Smooth muscle cell (in vitro differentiated cells): ENCODE data around the gene ITPR1. TPM values are rescaled to one million over a fixed set of nuclear protein-coding genes. Genes with fewer than 3 reads are reported as not detected.

ENCODE experiments used
- DNase-seq: peaks from one replicate; lab custom pipeline; 2025; ENCODE audit not compliant: unreplicated experiment; lab: John Stamatoyannopoulos, UW
- H2AFZ ChIP-seq: fragments of 200-600 bp; sonication (generic); 2 replicates; pipeline ENCODE4 v1.6.0; 2016; ENCODE audit warnings: antibody characterized with exemption, low read depth, mild to moderate bottlenecking
- H3F3A ChIP-seq: fragments of 200-600 bp; sonication (generic); 2 replicates; pipeline ENCODE4 v1.6.0; 2017; ENCODE audit warnings: antibody characterized with exemption, low read depth
- H3K27ac ChIP-seq: fragments of 200-600 bp; sonication (generic); 2 replicates; pipeline ENCODE4 v1.5.1; 2016; ENCODE audit warnings: low read depth, mild to moderate bottlenecking
- H3K27me3 ChIP-seq: fragments of 200-600 bp; sonication (generic); 2 replicates; pipeline ENCODE4 v1.6.1; 2016; ENCODE audit warnings: low read depth, mild to moderate bottlenecking
- H3K36me3 ChIP-seq: fragments of 200-600 bp; sonication (generic); 2 replicates; pipeline ENCODE4 v1.5.1; 2016; ENCODE audit warnings: low read depth
- H3K4me1 ChIP-seq: fragments of 200-600 bp; sonication (generic); 2 replicates; pipeline ENCODE4 v1.5.1; 2016; ENCODE audit warnings: low read depth
- H3K4me2 ChIP-seq: fragments of 200-600 bp; sonication (generic); 2 replicates; pipeline ENCODE4 v1.6.0; 2016; ENCODE audit warnings: mild to moderate bottlenecking
- H3K4me3 ChIP-seq: fragments of 200-600 bp; sonication (generic); 2 replicates; pipeline ENCODE4 v1.5.1; 2016; ENCODE audit warnings: mild to moderate bottlenecking
- H3K79me2 ChIP-seq: fragments of 200-600 bp; sonication (generic); 2 replicates; pipeline ENCODE4 v1.6.0; 2016; ENCODE audit warnings: low read depth, mild to moderate bottlenecking
- H3K9ac ChIP-seq: fragments of 200-600 bp; sonication (generic); 2 replicates; pipeline ENCODE4 v1.6.0; 2016; ENCODE audit warnings: low read depth
- H3K9me3 ChIP-seq: fragments of 200-600 bp; sonication (generic); replicated peaks from 2 replicates; pipeline ENCODE4 v1.5.1; 2016; ENCODE audit warnings: low read depth
- H4K20me1 ChIP-seq: fragments of 200-600 bp; sonication (generic); 2 replicates; pipeline ENCODE4 v1.6.0; 2016; ENCODE audit warnings: low read depth
- WGBS: methylation state at CpG from one replicate; pipeline ENCODE4 v1.1.7; 2016; ENCODE audit warnings: low lambda C conversion rate; 5-methylcytosine and 5-hydroxymethylcytosine counted together
- polyA plus RNA-seq: library from polyadenylated mRNA; unstranded; fragments of >200 nt; fragmentation: Nextera tagmentation; extraction: Ambion mirVana; gene quantifications from 2 replicates; pipeline ENCODE4 v1.2.1, GENCODE V29; 2016
- total RNA-seq: library from RNA; depleted of rRNA; stranded (reverse); fragments of >200 nt; gene quantifications from 2 replicates; pipeline ENCODE4 v1.2.3, GENCODE V29; 2014
- TF ChIP-seq, protein P1 (sequence below): fragments of 200-600 bp; sonication (generic); IDR thresholded peaks from 2 replicates; pipeline ENCODE4 v1.5.1; 2017; ENCODE audit warnings: borderline replicate concordance, mild to moderate bottlenecking, antibody characterized with exemption; ENCODE audit not compliant: insufficient read depth, poor library complexity, severe bottlenecking

The ITPR1 gene
- total and polyA plus RNA-seq, 2 experiments from 2014 or later = 16.4 to 28.6 TPM

DNA sequence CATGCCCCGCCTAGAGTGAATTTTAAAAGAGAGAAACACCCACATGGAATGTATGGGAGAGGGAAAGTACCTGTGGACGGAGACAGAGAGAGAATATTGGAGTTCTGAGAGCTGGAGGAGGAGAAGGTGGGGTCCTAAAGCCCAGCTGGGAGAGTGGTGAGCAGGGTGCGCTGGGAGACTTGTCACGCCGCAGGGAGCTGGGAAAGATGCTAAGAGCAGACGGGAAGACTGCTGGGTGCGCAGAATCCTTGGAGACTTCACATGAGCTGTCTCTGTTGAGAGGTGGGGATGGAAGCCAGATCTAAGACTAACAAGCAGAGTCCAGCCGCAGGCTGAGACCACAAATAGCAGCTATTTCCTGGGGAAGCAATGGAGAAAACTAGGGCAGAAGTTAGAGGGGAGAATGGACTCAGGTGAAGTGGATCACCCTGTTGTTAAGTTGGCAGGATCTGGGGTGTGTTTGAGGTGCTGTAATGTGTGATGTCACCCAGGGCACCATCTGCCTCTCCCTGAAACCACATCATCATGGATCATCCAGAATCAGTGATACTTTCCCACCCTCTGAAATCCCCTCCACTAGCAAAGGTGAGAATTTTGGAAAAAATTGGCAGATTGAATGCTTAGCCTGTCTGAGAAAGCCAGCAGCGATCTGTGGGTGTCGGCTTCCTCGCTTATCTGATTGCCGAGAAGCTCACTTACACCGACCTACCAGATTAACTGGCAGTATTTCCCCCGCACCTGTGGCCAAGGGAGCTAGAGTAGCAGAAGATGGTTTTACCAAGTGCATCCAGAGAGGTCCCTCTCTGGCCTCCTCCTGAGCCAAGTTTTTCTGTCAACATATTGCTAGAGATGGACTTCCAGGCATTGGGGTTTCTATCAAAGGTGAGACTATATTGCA, 311.3 kb downstream of the ITPR1 start:
- H3K9me3 ChIP-seq = no peaks in the 10 kb centered on the region

DNA sequence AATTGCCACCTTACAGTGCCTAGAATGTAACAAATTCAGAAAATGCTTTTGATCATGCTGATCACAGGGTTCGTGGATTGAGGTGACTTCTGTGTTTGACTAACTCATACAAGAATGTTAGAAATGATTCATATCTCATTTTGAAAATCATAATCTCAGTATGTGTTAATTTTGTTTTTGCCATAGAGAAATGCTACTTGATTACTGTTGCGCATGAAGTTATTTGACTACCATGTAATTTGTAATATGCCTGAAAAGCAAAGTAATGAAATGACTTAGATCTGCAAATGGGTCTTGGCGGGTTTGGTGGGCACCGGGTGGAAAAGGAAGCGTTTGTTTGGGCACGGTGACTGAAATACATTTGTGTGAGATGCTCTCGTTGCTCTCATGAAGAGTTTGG, 312.5 kb downstream of the ITPR1 start:
- no peaks in the 10 kb centered on the region for H3F3A ChIP-seq
- no peaks in the 10 kb centered on the region for H3K79me2 ChIP-seq
- no peaks in the 10 kb centered on the region for H3K4me1 ChIP-seq
- H4K20me1 ChIP-seq = no peaks in the 10 kb centered on the region
- WGBS = 92% methylated on average over 7 of the region's 7 CpGs
- H3K27me3 ChIP-seq = no peaks in the 10 kb centered on the region
- no peak for DNase-seq
- H2AFZ ChIP-seq = no peak overlapping the region
- TF ChIP-seq, protein P1, sequence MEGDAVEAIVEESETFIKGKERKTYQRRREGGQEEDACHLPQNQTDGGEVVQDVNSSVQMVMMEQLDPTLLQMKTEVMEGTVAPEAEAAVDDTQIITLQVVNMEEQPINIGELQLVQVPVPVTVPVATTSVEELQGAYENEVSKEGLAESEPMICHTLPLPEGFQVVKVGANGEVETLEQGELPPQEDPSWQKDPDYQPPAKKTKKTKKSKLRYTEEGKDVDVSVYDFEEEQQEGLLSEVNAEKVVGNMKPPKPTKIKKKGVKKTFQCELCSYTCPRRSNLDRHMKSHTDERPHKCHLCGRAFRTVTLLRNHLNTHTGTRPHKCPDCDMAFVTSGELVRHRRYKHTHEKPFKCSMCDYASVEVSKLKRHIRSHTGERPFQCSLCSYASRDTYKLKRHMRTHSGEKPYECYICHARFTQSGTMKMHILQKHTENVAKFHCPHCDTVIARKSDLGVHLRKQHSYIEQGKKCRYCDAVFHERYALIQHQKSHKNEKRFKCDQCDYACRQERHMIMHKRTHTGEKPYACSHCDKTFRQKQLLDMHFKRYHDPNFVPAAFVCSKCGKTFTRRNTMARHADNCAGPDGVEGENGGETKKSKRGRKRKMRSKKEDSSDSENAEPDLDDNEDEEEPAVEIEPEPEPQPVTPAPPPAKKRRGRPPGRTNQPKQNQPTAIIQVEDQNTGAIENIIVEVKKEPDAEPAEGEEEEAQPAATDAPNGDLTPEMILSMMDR = no peak
- no peak overlapping the region for H3K4me2 ChIP-seq
- no peak overlapping the region for H3K4me3 ChIP-seq
- no peak overlapping the region for H3K9ac ChIP-seq
- H3K27ac ChIP-seq = no peak overlapping the region
- no peaks in the 10 kb centered on the region for H3K36me3 ChIP-seq
- no peaks in the 10 kb centered on the region for H3K9me3 ChIP-seq

More for the DNA sequence above, 311.3 kb downstream of the ITPR1 start:
- WGBS = 86% methylated on average over 14 of the region's 14 CpGs
- Histone ChIP-seq H3K36me3 (no peaks in the 10 kb centered on the region), H3K4me3 (no peak overlapping the region), H3F3A (no peaks in the 10 kb centered on the region), H4K20me1 (no peaks in the 10 kb centered on the region), H3K9ac (no peak overlapping the region), H3K4me1 (no peaks in the 10 kb centered on the region), H3K4me2 (no peak overlapping the region), H3K27ac (no peak overlapping the region), H2AFZ (no peak overlapping the region), H3K27me3 (no peaks in the 10 kb centered on the region), H3K79me2 (no peaks in the 10 kb centered on the region)
- no peak for DNase-seq
- TF ChIP-seq, protein P1 = no peak

DNA sequence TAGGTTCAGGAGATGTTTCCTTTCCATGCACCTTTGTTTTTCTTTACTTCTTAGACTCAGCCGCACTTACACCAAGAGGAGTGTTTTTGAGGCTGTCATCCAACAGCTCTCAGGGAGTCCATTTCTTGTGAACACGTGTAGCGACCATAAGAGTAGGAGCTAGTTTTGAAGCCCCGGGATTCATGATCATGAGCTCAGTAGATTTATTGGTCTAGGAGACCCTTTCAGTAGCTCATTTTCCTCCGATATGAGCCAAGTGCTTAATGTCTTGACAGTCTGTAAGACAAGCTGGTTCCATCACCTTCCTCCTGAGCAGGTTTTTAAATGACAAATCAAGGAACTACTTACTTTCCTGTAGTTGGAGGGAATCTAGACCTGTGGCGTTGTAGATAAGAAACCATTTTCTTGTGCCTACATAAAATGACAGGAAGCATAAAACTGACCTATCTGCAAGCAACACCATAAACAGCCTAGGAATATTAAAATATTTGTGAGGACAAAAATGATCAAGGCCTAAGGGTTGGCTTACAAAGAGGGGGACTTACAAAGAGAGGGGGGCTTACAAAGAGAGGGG, 313.5 kb downstream of the ITPR1 start:
- DNase-seq = no peak
- Histone ChIP-seq H4K20me1 (no peaks in the 10 kb centered on the region), H3K4me1 (no peaks in the 10 kb centered on the region), H3K27ac (no peak overlapping the region), H3K4me2 (no peak overlapping the region), H3K9me3 (no peaks in the 10 kb centered on the region), H2AFZ (no peak overlapping the region), H3K4me3 (no peak overlapping the region), H3K36me3 (no peaks in the 10 kb centered on the region), H3K9ac (no peak overlapping the region), H3F3A (no peaks in the 10 kb centered on the region), H3K27me3 (no peaks in the 10 kb centered on the region), H3K79me2 (no peaks in the 10 kb centered on the region)
- TF ChIP-seq, protein P1 = no peak
- WGBS = 97% methylated on average over 6 of the region's 6 CpGs
